ENCODE results near the gene TRIM58.

TRIM58 gene

DNA sequence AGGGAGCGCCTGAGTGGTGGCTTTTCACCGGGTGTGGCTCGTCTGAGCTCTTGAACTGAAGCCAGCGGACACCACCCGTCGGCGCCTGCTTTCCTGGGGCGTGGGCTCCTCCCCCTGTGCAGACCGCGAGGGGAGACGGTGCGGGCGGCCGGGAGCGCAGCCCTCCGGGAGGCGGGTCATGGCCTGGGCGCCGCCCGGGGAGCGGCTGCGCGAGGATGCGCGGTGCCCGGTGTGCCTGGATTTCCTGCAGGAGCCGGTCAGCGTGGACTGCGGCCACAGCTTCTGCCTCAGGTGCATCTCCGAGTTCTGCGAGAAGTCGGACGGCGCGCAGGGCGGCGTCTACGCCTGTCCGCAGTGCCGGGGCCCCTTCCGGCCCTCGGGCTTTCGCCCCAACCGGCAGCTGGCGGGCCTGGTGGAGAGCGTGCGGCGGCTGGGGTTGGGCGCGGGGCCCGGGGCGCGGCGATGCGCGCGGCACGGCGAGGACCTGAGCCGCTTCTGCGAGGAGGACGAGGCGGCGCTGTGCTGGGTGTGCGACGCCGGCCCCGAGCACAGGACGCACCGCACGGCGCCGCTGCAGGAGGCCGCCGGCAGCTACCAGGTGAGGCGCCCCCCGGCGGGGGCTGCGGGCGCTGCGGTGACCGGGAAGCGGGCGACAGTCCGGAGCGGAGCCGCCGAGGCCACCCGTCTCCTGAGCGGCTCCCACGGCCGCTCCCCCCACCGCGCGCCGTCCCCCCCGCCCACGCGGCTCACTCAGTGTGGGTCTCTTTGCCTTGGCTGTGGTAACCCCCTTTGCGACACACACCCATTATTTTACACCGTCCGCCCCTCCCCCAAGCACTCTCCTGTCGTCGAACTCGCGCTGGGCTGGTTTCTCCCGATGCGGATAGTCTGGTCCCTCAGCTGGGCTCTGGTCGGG, at the start of gene TRIM58:
Gene TRIM58 (plus strand): TSS at position 119 of the 916 bp plus-strand sequence. CDS start 60 bp downstream, at position 179.
- DNase-seq (ENCODE audit: low read depth): no peak

DNA sequence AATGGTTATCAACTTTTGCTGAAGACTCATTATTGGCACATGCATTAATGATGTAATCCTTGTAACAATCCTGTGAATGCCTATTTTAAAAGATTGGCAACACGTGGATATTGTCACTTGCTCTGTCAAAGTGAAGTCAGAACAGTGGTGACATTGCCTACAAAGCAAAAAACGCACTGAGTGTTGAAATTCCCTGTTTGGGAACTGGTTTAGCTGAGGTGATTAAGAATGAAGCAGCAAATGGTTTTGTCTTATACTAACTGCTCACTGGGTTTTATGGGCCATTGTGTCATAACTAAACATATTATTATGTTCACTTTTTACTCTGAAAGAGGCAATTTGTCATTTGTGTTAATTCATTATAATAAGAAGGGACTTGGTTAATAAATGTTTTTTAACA, 44.4 kb upstream of the TRIM58 start:
- DNase-seq (ENCODE audit: low read depth): no peak

GRCh38 chr1:247822060-247822459, 34.9 kb upstream of the TRIM58 start:
- DNase-seq (ENCODE audit: low read depth): no peak

DNA sequence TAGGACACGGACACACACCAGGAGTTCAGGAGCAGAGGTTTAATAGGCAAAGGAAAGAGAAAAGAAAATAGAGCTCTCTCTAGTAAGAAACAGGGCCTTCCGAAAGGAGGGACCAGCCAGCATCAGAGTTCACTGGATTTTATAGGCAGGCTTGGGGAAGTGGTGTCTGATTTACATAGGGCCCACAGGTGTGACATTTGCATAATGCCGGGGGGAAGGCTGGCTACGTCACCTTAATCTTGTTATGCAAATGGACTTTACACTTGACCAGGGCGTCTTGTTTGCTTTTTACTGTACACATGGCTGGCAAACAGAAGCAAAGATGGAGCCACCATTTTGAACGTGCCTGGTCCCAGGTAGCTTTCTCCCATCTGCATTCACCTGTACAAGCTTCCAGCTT, 33.0 kb upstream of the TRIM58 start, which contains the start of gene OR14A16:
Gene OR14A16 (minus strand): TSS at position 97 of the 400 bp plus-strand sequence. CDS start 8,390 bp downstream, outside the sequence.
- DNase-seq (ENCODE audit: low read depth): no peak

DNA sequence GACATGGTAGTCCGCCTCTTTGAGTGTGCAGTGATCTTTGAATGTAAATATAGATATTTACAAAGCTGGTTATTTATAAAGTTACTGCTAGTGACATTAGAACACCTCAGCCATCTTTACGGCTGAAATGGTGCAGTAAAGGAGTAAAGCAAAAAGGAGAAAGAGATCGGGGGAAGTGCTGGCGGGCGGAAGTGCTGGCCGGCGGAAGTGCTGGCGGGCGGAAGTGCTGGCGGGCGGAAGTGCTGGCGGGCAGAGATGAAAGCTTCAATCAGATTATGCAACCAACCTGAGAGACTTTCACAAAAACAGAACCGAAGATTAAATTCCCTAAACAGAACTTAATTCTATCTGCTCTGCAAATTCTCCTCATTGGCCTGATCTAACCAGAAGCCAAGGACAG, 31.6 kb upstream of the TRIM58 start:
- no peak for DNase-seq (ENCODE audit: low read depth)

DNA sequence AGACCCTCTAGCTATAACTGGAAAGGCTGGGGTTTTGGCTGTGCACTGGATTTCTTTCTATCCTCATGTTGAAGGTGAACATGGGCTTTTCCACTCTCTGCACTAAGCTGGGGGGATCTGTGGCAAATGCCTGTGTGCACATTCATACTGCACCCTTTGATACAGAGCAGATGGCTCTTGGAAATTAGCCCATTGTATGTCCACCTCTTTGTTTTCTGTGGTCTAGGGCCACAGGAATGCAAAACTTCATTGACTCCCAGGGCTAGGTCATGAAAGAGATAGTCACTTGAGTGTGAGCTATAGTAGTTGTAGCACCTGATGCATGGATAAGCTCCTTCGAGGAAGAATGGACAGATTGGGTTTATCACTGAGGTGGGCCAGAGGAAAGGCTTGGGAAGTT, 27.3 kb upstream of the TRIM58 start:
- no peak for DNase-seq (ENCODE audit: low read depth)

- no peak for DNase-seq (ENCODE audit: low read depth)
Observed at GRCh38 chr1:247833601-247834000, 23.4 kb upstream of the TRIM58 start.

GRCh38 chr1:247840818-247841217, 16.2 kb upstream of the TRIM58 start:
- no peak for DNase-seq (ENCODE audit: low read depth)

DNA sequence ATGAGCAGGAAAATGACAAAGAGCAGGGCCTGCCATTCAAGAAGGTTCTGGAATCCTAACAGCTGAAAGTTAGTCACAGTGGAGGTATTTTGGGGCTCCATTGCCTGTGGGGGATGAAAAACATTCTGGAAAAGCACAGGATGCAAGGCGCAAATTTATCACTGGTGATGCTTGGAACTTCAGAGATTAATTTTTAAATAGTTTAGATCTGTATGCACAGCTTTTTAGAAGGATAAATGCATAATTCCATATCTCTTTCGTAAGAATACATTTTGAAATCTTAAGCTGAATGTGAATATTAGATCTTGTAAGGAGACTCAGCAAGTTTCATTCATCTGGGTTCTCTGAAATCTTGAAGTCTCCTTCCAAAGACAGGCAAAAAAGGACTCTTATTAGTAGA, 15.2 kb upstream of the TRIM58 start, which contains the start of gene OR11L1:
Gene OR11L1 (minus strand): TSS at position 101 of the 400 bp plus-strand sequence. CDS start 0 bp downstream, at position 101.
- no peak for DNase-seq (ENCODE audit: low read depth)

DNA sequence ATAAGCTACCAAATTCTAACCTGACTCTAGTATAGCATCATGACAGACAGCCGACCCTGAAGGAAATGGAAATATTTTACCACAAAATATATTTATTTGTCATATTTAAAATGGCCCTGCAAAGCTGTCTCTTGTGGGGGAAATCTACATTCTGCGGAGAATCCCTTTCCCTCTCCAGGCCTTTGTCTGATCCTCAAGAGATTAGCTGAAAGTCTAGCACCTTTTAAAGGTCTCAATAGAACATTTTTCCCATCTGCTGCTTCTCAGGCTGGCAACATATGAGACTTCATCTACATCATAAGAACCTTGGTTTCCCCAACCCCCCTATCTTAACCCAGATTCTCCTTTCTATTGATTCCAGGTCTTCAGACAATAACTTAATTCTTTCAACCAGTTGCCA, 13.6 kb upstream of the TRIM58 start:
- DNase-seq (ENCODE audit: low read depth): no peak

- no peak for DNase-seq (ENCODE audit: low read depth)
Observed at GRCh38 chr1:247845011-247845692, 11.8 kb upstream of the TRIM58 start.

DNA sequence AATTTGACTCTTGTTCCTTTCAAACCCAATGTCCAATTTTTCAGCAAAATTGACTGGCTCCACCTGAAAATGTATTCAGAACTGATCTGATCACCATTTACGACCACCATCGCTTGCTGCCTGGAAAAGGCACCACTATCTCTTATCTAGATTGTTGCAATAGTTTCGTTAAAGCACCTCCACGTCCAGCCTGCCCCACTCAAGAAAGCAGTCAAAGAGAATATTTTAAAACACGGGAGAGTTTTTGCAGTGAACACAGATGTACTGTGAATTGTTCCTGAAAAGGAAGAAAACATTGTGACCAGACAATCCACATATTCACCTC, 11.3 kb upstream of the TRIM58 start:
- DNase-seq (ENCODE audit: low read depth): no peak

DNA sequence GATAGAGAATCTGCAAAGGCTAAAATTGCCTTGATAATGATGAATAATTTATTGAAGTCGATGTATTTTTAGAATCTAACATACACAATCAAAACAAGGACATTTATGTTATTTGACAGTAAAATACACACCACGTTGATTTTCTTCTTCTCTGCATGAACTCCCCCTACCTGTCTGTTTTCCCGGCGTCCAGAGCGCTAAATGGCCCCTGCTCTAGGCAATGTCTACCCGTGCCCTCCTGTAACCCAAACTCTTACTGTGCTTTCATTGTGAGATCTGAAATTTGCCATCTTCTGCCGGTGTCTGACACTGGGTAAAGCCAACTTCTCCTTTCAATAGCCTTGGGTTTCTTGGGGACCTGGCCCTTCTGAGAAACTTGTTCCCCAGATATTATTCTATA, 8.6 kb upstream of the TRIM58 start:
- no peak for DNase-seq (ENCODE audit: low read depth)

- no peak for DNase-seq (ENCODE audit: low read depth)
Observed at GRCh38 chr1:247849616-247850015, 7.4 kb upstream of the TRIM58 start.

- no peak for DNase-seq (ENCODE audit: low read depth)
Observed at GRCh38 chr1:247854899-247855545, 2.0 kb upstream of the TRIM58 start.

DNA sequence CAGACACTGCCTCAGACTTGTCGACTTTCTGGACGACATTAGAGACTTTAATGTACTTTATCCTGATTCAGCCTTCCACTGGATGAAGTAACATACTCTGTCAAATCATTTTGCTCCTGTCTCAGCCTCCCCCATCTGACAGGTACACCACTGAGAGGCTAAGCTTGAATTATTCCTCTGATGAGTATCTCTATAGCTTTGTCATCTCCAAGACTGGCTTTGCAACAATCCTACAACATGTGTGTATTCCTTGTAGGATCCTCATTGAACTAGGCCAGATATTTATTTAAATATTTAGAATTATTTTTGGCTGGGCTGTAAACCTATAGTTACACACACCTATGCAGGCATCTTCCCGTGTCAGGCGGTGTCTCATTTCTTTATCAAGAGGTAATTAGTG, 1.1 kb upstream of the TRIM58 start:
- no peak for DNase-seq (ENCODE audit: low read depth)

DNA sequence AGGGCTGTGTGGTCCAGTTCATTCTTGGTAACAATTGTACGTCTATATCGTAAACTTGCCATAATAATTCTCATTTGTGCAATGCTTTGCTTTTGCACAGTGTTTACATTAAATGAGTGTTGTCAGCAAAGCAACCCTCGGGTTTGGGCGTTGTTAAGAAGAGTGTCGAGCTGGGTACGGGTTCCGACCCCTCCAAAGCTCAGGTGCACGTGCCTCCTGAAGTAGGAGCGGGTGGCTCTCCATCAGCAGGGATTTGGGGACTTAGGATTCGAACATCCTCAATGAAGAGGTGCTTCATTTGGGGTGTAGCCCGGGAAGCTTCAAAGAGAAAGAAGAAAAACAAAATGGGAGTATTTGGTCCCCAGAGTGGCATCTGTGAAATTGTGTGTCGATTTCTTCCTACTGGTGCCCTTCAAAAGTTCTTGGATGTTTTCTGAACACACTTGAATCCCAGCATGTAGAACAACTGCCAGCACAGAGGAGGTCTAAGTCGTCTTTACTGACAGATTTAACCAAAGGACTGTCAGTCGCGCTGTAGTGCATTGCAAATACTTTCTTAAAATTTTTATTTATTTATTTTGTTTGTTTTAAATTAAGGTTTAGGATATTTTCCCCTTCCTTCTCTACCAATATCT, 1.1 kb downstream of the TRIM58 start:
- no peak for DNase-seq (ENCODE audit: low read depth)

DNA sequence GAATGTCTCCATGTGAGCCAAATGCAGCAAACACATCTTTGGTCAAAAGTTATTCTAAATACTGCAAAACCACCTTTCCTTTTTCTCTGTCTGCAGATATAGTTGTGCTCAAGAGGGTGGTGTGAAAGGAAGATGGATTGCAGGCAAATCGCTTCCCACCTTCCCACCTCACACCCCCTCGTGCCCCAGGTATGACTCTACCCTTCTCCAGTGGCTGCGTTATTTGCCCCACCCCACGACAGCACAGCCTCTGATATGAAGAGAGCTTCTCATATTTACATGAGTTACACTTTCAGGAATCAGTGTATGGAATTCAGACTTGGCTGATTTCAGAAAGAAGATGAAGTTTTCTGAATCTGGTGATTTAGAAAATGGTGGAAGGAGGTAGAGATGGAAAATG, 5.8 kb downstream of the TRIM58 start:
- no peak for DNase-seq (ENCODE audit: low read depth)

DNA sequence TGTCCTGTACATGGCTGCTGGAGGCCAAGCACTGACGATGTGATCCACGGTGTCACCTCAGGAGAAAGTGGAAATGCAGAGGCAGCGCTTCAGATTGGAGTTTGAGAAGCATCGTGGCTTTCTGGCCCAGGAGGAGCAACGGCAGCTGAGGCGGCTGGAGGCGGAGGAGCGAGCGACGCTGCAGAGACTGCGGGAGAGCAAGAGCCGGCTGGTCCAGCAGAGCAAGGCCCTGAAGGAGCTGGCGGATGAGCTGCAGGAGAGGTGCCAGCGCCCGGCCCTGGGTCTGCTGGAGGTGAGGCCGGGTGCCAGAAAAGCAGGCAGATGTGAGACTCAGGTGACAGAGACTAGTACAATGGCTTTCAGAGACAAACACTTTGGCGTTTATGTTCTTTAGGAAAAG, 7.7 kb downstream of the TRIM58 start:
- no peak for DNase-seq (ENCODE audit: low read depth)

GRCh38 chr1:247865416-247865815, 8.4 kb downstream of the TRIM58 start:
- no peak for DNase-seq (ENCODE audit: low read depth)

DNA sequence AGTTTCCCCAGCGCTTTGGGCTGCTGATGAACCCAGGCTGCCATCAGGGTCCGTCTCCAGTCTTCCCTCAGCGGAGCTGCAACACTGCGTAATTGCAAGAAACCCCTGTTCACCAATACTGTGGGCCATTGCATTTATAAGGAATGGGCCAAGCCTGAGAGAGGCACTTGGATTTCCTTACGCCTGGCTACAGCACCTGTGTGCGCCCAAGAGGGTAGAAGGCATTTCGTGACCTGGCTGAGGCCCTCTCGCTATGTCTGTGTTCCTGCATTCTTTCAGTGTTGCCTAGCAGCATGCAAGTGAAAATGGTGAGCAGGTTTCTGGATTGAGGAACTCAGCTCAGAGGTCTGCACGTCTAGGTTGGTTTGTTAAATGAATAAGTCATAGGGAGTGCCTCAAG, 26.4 kb downstream of the TRIM58 start:
- DNase-seq (ENCODE audit: low read depth): no peak

- DNase-seq (ENCODE audit: low read depth): no peak
Observed at GRCh38 chr1:247884797-247885413, 27.9 kb downstream of the TRIM58 start.

All from stimulated activated CD4-positive, alpha-beta T cell treated with anti-CD3 and anti-CD28 coated beads, Interleukin-2, amount 100 ng/mL, for 4 hours (primary cell).